Stimulated activated CD8-positive, alpha-beta memory T cell treated with anti-CD3 and anti-CD28 coated beads, Interleukin-15, amount 100 ng/mL, for 24 hours (primary cell): ENCODE results near the gene STK36.

Experiments
- DNase-seq: peaks from one replicate; pipeline ENCODE4 v3.0.0-alpha.2; 2020; ENCODE audit warnings: low read depth

Gene STK36

GRCh38 chr2:218671654-218672566, at the start of gene STK36, which contains the start of gene RNF25:
STK36 (plus strand) TSS chr2:218672086; CDS start chr2:218672830, 744 bp downstream.
RNF25 (minus strand) TSS chr2:218672002; CDS start chr2:218671970, 32 bp downstream.
- peak; percentile 62 for DNase-seq

GRCh38 chr2:218622606-218623365, 49.1 kb upstream of the STK36 start:
- no peak for DNase-seq

- DNase-seq, result no peak
Observed at GRCh38 chr2:218623366-218623705, 48.5 kb upstream of the STK36 start.

GRCh38 chr2:218626369-218626768, 45.5 kb upstream of the STK36 start:
- DNase-seq, result no peak

- no peak for DNase-seq
Observed at GRCh38 chr2:218627939-218628338, 43.9 kb upstream of the STK36 start.

GRCh38 chr2:218631837-218632236, 40.0 kb upstream of the STK36 start:
- no peak for DNase-seq

- no peak for DNase-seq
Observed at GRCh38 chr2:218635719-218636118, 36.2 kb upstream of the STK36 start.

- DNase-seq, result no peak
Observed at GRCh38 chr2:218638372-218638771, 33.5 kb upstream of the STK36 start.

- no peak for DNase-seq
Observed at GRCh38 chr2:218642121-218642656, 29.7 kb upstream of the STK36 start.

GRCh38 chr2:218642786-218643185, 29.1 kb upstream of the STK36 start:
- no peak for DNase-seq

- DNase-seq, result no peak
Observed at GRCh38 chr2:218643751-218644310, 28.1 kb upstream of the STK36 start.

GRCh38 chr2:218644721-218645120, 27.2 kb upstream of the STK36 start:
- DNase-seq, result no peak

GRCh38 chr2:218645126-218645525, 26.8 kb upstream of the STK36 start:
- no peak for DNase-seq

GRCh38 chr2:218648088-218648786, 23.6 kb upstream of the STK36 start:
- DNase-seq, result no peak

- no peak for DNase-seq
Observed at GRCh38 chr2:218648787-218649100, 23.1 kb upstream of the STK36 start.

- DNase-seq, result no peak
Observed at GRCh38 chr2:218655751-218656150, 16.1 kb upstream of the STK36 start.

- DNase-seq, result no peak
Observed at GRCh38 chr2:218658671-218659257, 13.1 kb upstream of the STK36 start.

- DNase-seq, result peak; percentile 87
Observed at GRCh38 chr2:218659258-218659987, 12.5 kb upstream of the STK36 start, which contains the start of the genes BCS1L and ZNF142. BCS1L (plus strand) TSS chr2:218659683; CDS start chr2:218660988, 1,305 bp downstream. ZNF142 (minus strand) TSS chr2:218659623; CDS start chr2:218656429, 3,194 bp downstream.

GRCh38 chr2:218659988-218660358, 11.9 kb upstream of the STK36 start:
- no peak for DNase-seq

GRCh38 chr2:218662377-218662776, 9.5 kb upstream of the STK36 start:
- no peak for DNase-seq

GRCh38 chr2:218662827-218663226, 9.1 kb upstream of the STK36 start:
- no peak for DNase-seq
